Measurements from ENCODE around the gene ENOPH1. TPM values are rescaled to one million over a fixed set of nuclear protein-coding genes. Genes with fewer than 3 reads are reported as not detected.
"Not testable (repeated sequence)": the region's sequence is repeated elsewhere in the genome, so short reads cannot be mapped to it uniquely, and the experiment has no call there.

ENOPH1 gene
- total and polyA plus RNA-seq, 2 of the 4 experiments (the other 2 are of a cell fraction): 18.0 to 36.0 TPM

DNA sequence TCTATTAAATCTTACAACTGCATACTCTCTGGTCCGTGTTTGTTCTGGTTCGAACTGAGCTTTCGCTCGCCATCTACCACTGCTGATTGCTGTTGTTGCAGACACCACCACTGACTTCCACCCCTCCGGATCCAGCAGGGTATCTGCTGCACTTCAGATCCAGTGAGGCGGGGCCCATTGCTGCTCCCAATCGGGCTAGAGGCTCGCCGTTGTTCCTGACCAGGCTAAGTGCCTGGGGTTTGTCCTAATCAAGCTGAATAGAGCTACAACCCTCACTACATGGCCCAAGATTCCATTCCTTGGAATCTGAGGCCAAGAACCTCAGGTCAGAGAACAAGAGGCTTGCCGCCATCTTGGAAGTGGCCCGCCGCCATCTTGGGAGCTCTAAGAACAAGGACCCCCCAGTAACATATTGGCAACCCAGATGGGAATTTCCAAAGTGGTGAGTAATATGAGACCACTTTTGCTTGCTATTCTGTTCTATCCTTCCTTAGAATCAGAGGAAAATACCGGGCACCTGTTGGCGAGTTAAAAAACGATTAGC is 43.3 kb downstream of the ENOPH1 start:
- no peak overlapping the region for H4K8ac ChIP-seq (ENCODE audit: low read depth in 2 of 2, low read length in 2 of 2)
- ChIA-PET CTCF (no interaction called here), POLR2A (ENCODE audit: unreplicated experiment) (no interaction called here)
- H3K36me3 ChIP-seq (ENCODE audit: control insufficient read depth, insufficient read depth, low read length): no peaks in the 10 kb centered on the region
- no peak overlapping the region for H3K9ac ChIP-seq (ENCODE audit: low read depth, low read length)
- BruUV-seq (replicated peaks): no TSS peak
- H3K9me3 ChIP-seq (ENCODE audit: control insufficient read depth, insufficient read depth, low read length): no peaks in the 10 kb centered on the region
- H2BK15ac ChIP-seq (ENCODE audit: low read depth, low read length): no peak overlapping the region
- no peak overlapping the region for H3K23ac ChIP-seq (ENCODE audit: low read depth, low read length)
- H3K18ac ChIP-seq (ENCODE audit: low read depth, low read length): no peak overlapping the region
- H3K4me1 ChIP-seq (ENCODE audit: control insufficient read depth, insufficient read depth, low read length): no peaks in the 10 kb centered on the region; the same call in 1 of the 2 replicates
- dilution Hi-C loops (cut with HindIII; ENCODE audit: low sequenced_read_pairs, unreplicated experiment): no loop called here
- H3K4me2 ChIP-seq (ENCODE audit: low read depth, low read length): no peak overlapping the region
- no peak for TF ChIP-seq RCOR1 (IDR thresholded peaks at IDR 0.05; ENCODE audit: insufficient replicate concordance, low read length)
- TF ChIP-seq CHD1 (IDR thresholded peaks at IDR 0.05; ENCODE audit: low read depth, low read length): no peak
- TF ChIP-seq RAD21 (IDR thresholded peaks at IDR 0.05; ENCODE audit: low read length): no peak
- TF ChIP-seq MAFK (IDR thresholded peaks at IDR 0.05; ENCODE audit: low read depth, low read length): no peak
- TF ChIP-seq, protein P1, sequence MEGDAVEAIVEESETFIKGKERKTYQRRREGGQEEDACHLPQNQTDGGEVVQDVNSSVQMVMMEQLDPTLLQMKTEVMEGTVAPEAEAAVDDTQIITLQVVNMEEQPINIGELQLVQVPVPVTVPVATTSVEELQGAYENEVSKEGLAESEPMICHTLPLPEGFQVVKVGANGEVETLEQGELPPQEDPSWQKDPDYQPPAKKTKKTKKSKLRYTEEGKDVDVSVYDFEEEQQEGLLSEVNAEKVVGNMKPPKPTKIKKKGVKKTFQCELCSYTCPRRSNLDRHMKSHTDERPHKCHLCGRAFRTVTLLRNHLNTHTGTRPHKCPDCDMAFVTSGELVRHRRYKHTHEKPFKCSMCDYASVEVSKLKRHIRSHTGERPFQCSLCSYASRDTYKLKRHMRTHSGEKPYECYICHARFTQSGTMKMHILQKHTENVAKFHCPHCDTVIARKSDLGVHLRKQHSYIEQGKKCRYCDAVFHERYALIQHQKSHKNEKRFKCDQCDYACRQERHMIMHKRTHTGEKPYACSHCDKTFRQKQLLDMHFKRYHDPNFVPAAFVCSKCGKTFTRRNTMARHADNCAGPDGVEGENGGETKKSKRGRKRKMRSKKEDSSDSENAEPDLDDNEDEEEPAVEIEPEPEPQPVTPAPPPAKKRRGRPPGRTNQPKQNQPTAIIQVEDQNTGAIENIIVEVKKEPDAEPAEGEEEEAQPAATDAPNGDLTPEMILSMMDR (conservative IDR thresholded peaks at IDR 0.05; ENCODE audit: low read depth, low read length): no peak
- no peak overlapping the region for H4K5ac ChIP-seq (ENCODE audit: low read depth, low read length)
- WGBS, 2 experiments (ENCODE audit: extremely low coverage in 2 of 2, insufficient read length in 1 of 2): 100% methylated on average over 3 of the region's 15 CpGs; no CpG with 5 or more reads in 1 of the 2 experiments
- H2BK120ac ChIP-seq (ENCODE audit: low read depth, low read length): no peak overlapping the region
- H2AK9ac ChIP-seq (replicated peaks; ENCODE audit: low read depth, low read length, poor library complexity): no peak overlapping the region
- no peak for ATAC-seq (ENCODE audit: low read depth)
- H3K4ac ChIP-seq (ENCODE audit: low read depth, low read length): no peak overlapping the region
- no peak overlapping the region for H3K4me3 ChIP-seq (ENCODE audit: insufficient read depth, low read depth, low read length)
- H3K9me1 ChIP-seq (ENCODE audit: insufficient read depth, low read length): no peaks in the 10 kb centered on the region; the same call in 1 of the 2 replicates
- H3K27me3 ChIP-seq (ENCODE audit: control insufficient read depth, insufficient read depth, low read length): no peaks in the 10 kb centered on the region
- no peak overlapping the region; the same call in 1 of the 2 replicates for H3K56ac ChIP-seq (ENCODE audit: extremely low read depth, insufficient read depth, low read length)
- in situ Hi-C loops (cut with MboI; ENCODE audit: low sequenced_read_pairs): no loop called here
- no peak overlapping the region for H2AK5ac ChIP-seq (ENCODE audit: low read depth, low read length)
- intact Hi-C loops (cut with micrococcal nuclease): no loop called here
- no peak for DNase-seq
- H2BK20ac ChIP-seq (ENCODE audit: low read depth, low read length): no peak overlapping the region
- H3K27ac ChIP-seq (ENCODE audit: insufficient read depth, low read length): no peak overlapping the region
- no peak overlapping the region for H2BK5ac ChIP-seq (ENCODE audit: low read depth, low read length, poor library complexity, severe bottlenecking)
- no peaks in the 10 kb centered on the region for H4K20me1 ChIP-seq (ENCODE audit: insufficient read depth, low read length)
- no peak overlapping the region for H4K91ac ChIP-seq (ENCODE audit: insufficient read depth, low read depth, low read length)
- no peak overlapping the region for H3K14ac ChIP-seq (replicated peaks; ENCODE audit: low read depth, low read length)
- no peaks in the 10 kb centered on the region for H3K79me1 ChIP-seq (ENCODE audit: low read depth in 1 of 2, low read length in 2 of 2)
- H2AFZ ChIP-seq (replicated peaks; ENCODE audit: low read length, poor library complexity): no peak overlapping the region

DNA sequence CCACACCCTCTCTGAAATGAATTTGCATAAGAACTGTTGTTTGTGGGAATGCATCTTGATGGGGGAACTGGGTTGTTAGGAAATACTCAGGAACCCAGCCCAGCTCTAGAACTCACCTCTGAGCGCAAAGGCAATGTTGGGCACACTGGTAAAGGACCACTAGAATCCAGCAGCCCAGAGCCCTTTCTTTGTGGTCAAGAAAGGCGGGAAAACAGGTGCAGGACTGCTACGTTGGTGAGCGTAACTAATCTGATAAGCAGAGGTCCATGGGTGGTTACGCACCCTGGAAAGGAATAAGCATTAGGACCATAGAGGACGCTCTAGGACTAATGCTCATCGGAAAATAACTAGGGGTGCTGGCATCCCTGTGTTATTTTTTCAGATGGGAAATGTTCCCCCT is 45.5 kb downstream of the ENOPH1 start:
- H3K79me1 ChIP-seq (ENCODE audit: low read depth in 1 of 2, low read length in 2 of 2); in situ Hi-C loops (cut with MboI; ENCODE audit: low sequenced_read_pairs); H3K4me3 ChIP-seq (ENCODE audit: insufficient read depth, low read depth, low read length); POLR2A ChIA-PET (ENCODE audit: unreplicated experiment); H3K4ac ChIP-seq (ENCODE audit: low read depth, low read length); H3K36me3 ChIP-seq (ENCODE audit: control insufficient read depth, insufficient read depth, low read length); H3K14ac ChIP-seq (replicated peaks; ENCODE audit: low read depth, low read length); H2AK9ac ChIP-seq (replicated peaks; ENCODE audit: low read depth, low read length, poor library complexity); H3K56ac ChIP-seq (ENCODE audit: extremely low read depth, insufficient read depth, low read length); H4K20me1 ChIP-seq (ENCODE audit: insufficient read depth, low read length); BruUV-seq (replicated peaks); H2BK20ac ChIP-seq (ENCODE audit: low read depth, low read length); H2BK15ac ChIP-seq (ENCODE audit: low read depth, low read length); H3K27ac ChIP-seq (ENCODE audit: insufficient read depth, low read length); H2AFZ ChIP-seq (replicated peaks; ENCODE audit: low read length, poor library complexity); ATAC-seq (ENCODE audit: low read depth); dilution Hi-C loops (cut with HindIII; ENCODE audit: low sequenced_read_pairs, unreplicated experiment); H3K4me1 ChIP-seq (ENCODE audit: control insufficient read depth, insufficient read depth, low read length); H2AK5ac ChIP-seq (ENCODE audit: low read depth, low read length); CTCF ChIA-PET; H3K4me2 ChIP-seq (ENCODE audit: low read depth, low read length); H2BK5ac ChIP-seq (ENCODE audit: low read depth, low read length, poor library complexity, severe bottlenecking); H4K5ac ChIP-seq (ENCODE audit: low read depth, low read length); H4K8ac ChIP-seq (ENCODE audit: low read depth in 2 of 2, low read length in 2 of 2); intact Hi-C loops (cut with micrococcal nuclease); H3K9ac ChIP-seq (ENCODE audit: low read depth, low read length); DNase-seq; H3K9me3 ChIP-seq (ENCODE audit: control insufficient read depth, insufficient read depth, low read length); H3K9me1 ChIP-seq (ENCODE audit: insufficient read depth, low read length); H3K23ac ChIP-seq (ENCODE audit: low read depth, low read length); H4K91ac ChIP-seq (ENCODE audit: insufficient read depth, low read depth, low read length); H2BK120ac ChIP-seq (ENCODE audit: low read depth, low read length); H3K27me3 ChIP-seq (ENCODE audit: control insufficient read depth, insufficient read depth, low read length); H3K18ac ChIP-seq (ENCODE audit: low read depth, low read length): not testable (repeated sequence)
- WGBS, 2 experiments (ENCODE audit: extremely low coverage in 2 of 2, insufficient read length in 1 of 2): 90% methylated on average over 2 of the region's 7 CpGs; no CpG with 5 or more reads in 1 of the 2 experiments
